Stimulated activated CD4-positive, alpha-beta T cell treated with anti-CD3 and anti-CD28 coated beads, Interleukin-12 subunit alpha, Interleukin-12 subunit beta, amount 100 ng/mL, for 24 hours (primary cell): ENCODE data around the gene SARNP.

Experiments used
- DNase-seq, 2 experiments: peaks; one replicate each; pipeline ENCODE4 v3.0.0-alpha.2; 2020; ENCODE audit warnings: low read depth in 2 of 2

Gene SARNP

GRCh38 chr12:55707841-55708694 lies 109.5 kb downstream of the SARNP start, which contains the start of gene ITGA7:
TSS of gene ITGA7 (minus strand) at chr12:55707904. CDS start at chr12:55707682, 222 bp downstream.
- peak; percentile 37 to 70 for DNase-seq
